ENCODE results near the gene PKN2. TPM values are rescaled to one million over a fixed set of nuclear protein-coding genes. Genes with fewer than 3 reads are reported as not detected.
"Not testable (repeated sequence)": the region's sequence is repeated elsewhere in the genome, so short reads cannot be mapped to it uniquely, and the experiment has no call there.

Gene PKN2
- total RNA-seq, 1 donor from 2014 or later: 37.5 TPM

DNA sequence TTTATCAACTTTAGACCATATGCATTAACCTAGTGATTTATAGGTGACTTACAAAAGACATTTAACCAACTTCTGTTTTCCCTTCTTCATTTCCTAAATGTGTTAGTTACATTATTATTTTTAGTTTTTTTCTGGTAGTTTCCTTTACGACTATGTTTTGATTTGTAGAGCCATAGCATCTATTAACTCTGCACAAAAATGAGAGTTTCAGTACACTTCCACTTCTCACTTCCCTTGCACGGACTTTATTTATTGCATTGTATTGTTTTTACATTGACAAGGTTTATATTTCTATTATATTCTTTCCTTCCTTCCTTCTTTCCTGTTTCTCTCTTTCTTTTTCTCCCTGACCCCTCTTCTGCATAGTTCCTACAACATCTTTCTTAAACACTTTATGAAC is 14.7 kb downstream of the PKN2 start:
- H3K27me3 ChIP-seq (ENCODE audit: insufficient read depth, low read length): no peaks in the 10 kb centered on the region
- Mint-ChIP-seq H3K9me3 (ENCODE audit: unreplicated experiment) (no peaks in the 10 kb centered on the region), H3K27me3 (ENCODE audit: low read depth, unreplicated experiment) (no peaks in the 10 kb centered on the region), H3K36me3 (ENCODE audit: low read depth, unreplicated experiment) (peaks cover 7% of the 10 kb centered on the region), H3K27ac (ENCODE audit: unreplicated experiment) (no peak overlapping the region), H3K4me1 (ENCODE audit: low read depth, unreplicated experiment) (peaks cover 35% of the 10 kb centered on the region), H3K4me3 (ENCODE audit: unreplicated experiment) (no peak overlapping the region)
- TF ChIP-seq, protein P1, sequence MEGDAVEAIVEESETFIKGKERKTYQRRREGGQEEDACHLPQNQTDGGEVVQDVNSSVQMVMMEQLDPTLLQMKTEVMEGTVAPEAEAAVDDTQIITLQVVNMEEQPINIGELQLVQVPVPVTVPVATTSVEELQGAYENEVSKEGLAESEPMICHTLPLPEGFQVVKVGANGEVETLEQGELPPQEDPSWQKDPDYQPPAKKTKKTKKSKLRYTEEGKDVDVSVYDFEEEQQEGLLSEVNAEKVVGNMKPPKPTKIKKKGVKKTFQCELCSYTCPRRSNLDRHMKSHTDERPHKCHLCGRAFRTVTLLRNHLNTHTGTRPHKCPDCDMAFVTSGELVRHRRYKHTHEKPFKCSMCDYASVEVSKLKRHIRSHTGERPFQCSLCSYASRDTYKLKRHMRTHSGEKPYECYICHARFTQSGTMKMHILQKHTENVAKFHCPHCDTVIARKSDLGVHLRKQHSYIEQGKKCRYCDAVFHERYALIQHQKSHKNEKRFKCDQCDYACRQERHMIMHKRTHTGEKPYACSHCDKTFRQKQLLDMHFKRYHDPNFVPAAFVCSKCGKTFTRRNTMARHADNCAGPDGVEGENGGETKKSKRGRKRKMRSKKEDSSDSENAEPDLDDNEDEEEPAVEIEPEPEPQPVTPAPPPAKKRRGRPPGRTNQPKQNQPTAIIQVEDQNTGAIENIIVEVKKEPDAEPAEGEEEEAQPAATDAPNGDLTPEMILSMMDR (IDR thresholded peaks at IDR 0.05; ENCODE audit: insufficient read depth, low read depth, low read length): no peak
- TF ChIP-seq EZH2 (IDR thresholded peaks at IDR 0.05; ENCODE audit: insufficient read depth, low read length): no peak
- H3K9ac ChIP-seq (ENCODE audit: low read length): no peak overlapping the region
- H3K79me2 ChIP-seq (ENCODE audit: insufficient read depth, low read length): peaks cover 95% of the 10 kb centered on the region
- H3K4me2 ChIP-seq (ENCODE audit: low read length): no peak overlapping the region
- no peak overlapping the region for H2AFZ ChIP-seq (ENCODE audit: low read depth, low read length)
- peaks cover 24% of the 10 kb centered on the region for H4K20me1 ChIP-seq (ENCODE audit: insufficient read depth, low read length)
- peaks cover 24% of the 10 kb centered on the region for H3K4me1 ChIP-seq (ENCODE audit: insufficient read depth, low read length)
- no peaks in the 10 kb centered on the region for H3K9me3 ChIP-seq (ENCODE audit: insufficient read depth, low read depth, low read length)
- no peak overlapping the region for H3K4me3 ChIP-seq (ENCODE audit: insufficient read depth, low read depth, low read length)
- no peaks in the 10 kb centered on the region for H3K36me3 ChIP-seq (ENCODE audit: insufficient read depth, low read length)
- H3K27ac ChIP-seq (ENCODE audit: low read depth, low read length): no peak overlapping the region
- FAIRE-seq: no peak
- no peak for DNase-seq (ENCODE audit: low read depth)

DNA sequence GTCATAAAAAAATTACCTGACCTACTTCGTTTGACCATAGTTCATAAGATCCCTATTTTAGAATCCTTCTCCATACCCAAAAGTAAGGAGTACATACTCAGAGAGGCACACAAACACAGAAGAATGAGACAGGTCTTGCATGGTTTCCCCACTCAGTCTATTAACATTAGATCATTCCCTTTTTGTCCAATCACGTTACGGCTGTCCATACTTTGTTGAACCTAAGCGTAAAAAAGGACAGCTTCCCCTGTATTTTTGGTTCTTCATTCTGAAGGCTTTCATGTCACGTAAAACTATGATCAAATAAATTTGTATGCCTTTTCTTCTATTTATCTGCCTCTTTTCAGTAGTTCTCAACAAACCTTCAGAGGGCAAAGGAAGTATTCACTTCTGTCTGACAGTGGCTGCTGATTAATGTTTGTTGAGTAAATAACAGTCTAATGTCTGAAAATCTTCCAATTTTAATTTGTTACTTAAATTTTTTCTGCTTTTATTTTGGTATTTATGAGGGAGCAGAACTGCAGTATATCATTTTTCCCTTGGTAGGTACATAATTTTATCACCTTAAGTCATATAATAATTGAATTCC is 16.4 kb downstream of the PKN2 start:
- no peak overlapping the region for H3K4me3 ChIP-seq (ENCODE audit: insufficient read depth, low read depth, low read length)
- DNase-seq (ENCODE audit: low read depth) (no peak), FAIRE-seq (no peak)
- no peaks in the 10 kb centered on the region for H3K9me3 ChIP-seq (ENCODE audit: insufficient read depth, low read depth, low read length)
- H3K9ac ChIP-seq (ENCODE audit: low read length): no peak overlapping the region
- no peak overlapping the region for H2AFZ ChIP-seq (ENCODE audit: low read depth, low read length)
- peaks cover 7% of the 10 kb centered on the region for H3K36me3 Mint-ChIP-seq (ENCODE audit: low read depth, unreplicated experiment)
- H4K20me1 ChIP-seq (ENCODE audit: insufficient read depth, low read length): peaks cover 24% of the 10 kb centered on the region
- H3K79me2 ChIP-seq (ENCODE audit: insufficient read depth, low read length): peaks cover 94% of the 10 kb centered on the region
- no peaks in the 10 kb centered on the region for H3K9me3 Mint-ChIP-seq (ENCODE audit: unreplicated experiment)
- peaks cover 19% of the 10 kb centered on the region for H3K4me1 ChIP-seq (ENCODE audit: insufficient read depth, low read length)
- H3K4me3 Mint-ChIP-seq (ENCODE audit: unreplicated experiment): no peak overlapping the region
- H3K4me2 ChIP-seq (ENCODE audit: low read length): no peak overlapping the region
- H3K27ac ChIP-seq (ENCODE audit: low read depth, low read length): no peak overlapping the region
- no peaks in the 10 kb centered on the region for H3K36me3 ChIP-seq (ENCODE audit: insufficient read depth, low read length)
- no peak for TF ChIP-seq EZH2 (IDR thresholded peaks at IDR 0.05; ENCODE audit: insufficient read depth, low read length)
- TF ChIP-seq, protein P1 (IDR thresholded peaks at IDR 0.05; ENCODE audit: insufficient read depth, low read depth, low read length): no peak
- H3K4me1 Mint-ChIP-seq (ENCODE audit: low read depth, unreplicated experiment): peaks cover 29% of the 10 kb centered on the region
- H3K27me3 Mint-ChIP-seq (ENCODE audit: low read depth, unreplicated experiment): no peaks in the 10 kb centered on the region
- H3K27ac Mint-ChIP-seq (ENCODE audit: unreplicated experiment): no peak overlapping the region
- H3K27me3 ChIP-seq (ENCODE audit: insufficient read depth, low read length): no peaks in the 10 kb centered on the region

DNA sequence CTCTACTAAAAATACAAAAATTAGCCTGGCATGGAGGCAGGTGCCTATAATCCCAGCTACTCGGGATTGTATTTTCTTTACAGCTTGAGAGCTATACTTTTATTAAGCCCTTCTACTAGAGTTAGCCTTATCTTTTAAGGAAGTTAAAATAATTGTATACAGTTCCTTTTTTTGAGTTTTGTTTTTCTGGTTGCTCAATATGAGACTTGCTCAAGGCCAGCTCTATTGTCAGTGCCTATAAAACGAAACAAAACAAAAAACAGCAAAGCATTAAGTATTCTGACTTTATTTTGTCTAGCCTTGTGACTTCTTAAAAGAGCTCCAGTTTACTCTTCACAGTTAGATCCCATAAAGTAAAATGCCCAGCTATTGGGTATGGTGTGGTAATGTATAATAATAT is 17.2 kb downstream of the PKN2 start:
- Histone ChIP-seq H3K9me3 (ENCODE audit: insufficient read depth, low read depth, low read length) (no peaks in the 10 kb centered on the region), H3K36me3 (ENCODE audit: insufficient read depth, low read length) (no peaks in the 10 kb centered on the region), H4K20me1 (ENCODE audit: insufficient read depth, low read length) (peaks cover 24% of the 10 kb centered on the region), H3K4me2 (ENCODE audit: low read length) (no peak overlapping the region), H3K27me3 (ENCODE audit: insufficient read depth, low read length) (no peaks in the 10 kb centered on the region), H3K4me1 (ENCODE audit: insufficient read depth, low read length) (peaks cover 17% of the 10 kb centered on the region), H3K79me2 (ENCODE audit: insufficient read depth, low read length) (peaks cover 91% of the 10 kb centered on the region), H3K27ac (ENCODE audit: low read depth, low read length) (no peak overlapping the region), H2AFZ (ENCODE audit: low read depth, low read length) (no peak overlapping the region), H3K9ac (ENCODE audit: low read length) (no peak overlapping the region), H3K4me3 (ENCODE audit: insufficient read depth, low read depth, low read length) (no peak overlapping the region)
- no peak for TF ChIP-seq EZH2 (IDR thresholded peaks at IDR 0.05; ENCODE audit: insufficient read depth, low read length)
- TF ChIP-seq, protein P1 (IDR thresholded peaks at IDR 0.05; ENCODE audit: insufficient read depth, low read depth, low read length): no peak
- Mint-ChIP-seq H3K36me3 (ENCODE audit: low read depth, unreplicated experiment) (peaks cover 7% of the 10 kb centered on the region), H3K9me3 (ENCODE audit: unreplicated experiment) (no peaks in the 10 kb centered on the region), H3K4me1 (ENCODE audit: low read depth, unreplicated experiment) (peaks cover 22% of the 10 kb centered on the region), H3K4me3 (ENCODE audit: unreplicated experiment) (no peak overlapping the region), H3K27me3 (ENCODE audit: low read depth, unreplicated experiment) (no peaks in the 10 kb centered on the region), H3K27ac (ENCODE audit: unreplicated experiment) (no peak overlapping the region)
- FAIRE-seq (no peak), DNase-seq (ENCODE audit: low read depth) (no peak)

DNA sequence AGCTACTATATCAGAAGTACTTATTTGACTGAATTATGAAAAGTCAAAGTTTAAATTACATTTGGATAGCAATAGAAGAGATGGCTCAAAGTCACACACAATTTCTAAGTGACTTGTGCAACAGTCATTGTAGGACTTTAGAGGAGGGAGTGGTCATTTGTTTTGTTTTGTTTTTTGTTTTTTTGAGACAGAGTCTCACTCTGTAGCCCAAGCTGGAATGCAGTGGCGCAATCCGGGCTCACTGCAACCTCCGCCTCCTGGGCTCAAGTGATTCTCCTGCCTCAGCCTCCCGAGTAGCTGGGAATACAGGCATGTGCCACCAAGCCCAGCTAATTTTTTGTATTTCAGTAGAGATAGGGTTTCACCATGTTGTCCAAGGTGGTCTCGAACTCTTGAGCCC is 17.7 kb downstream of the PKN2 start:
- not testable (repeated sequence) for H3K27me3 Mint-ChIP-seq (ENCODE audit: low read depth, unreplicated experiment); H3K4me3 ChIP-seq (ENCODE audit: insufficient read depth, low read depth, low read length); H2AFZ ChIP-seq (ENCODE audit: low read depth, low read length); H3K9me3 ChIP-seq (ENCODE audit: insufficient read depth, low read depth, low read length); H3K36me3 ChIP-seq (ENCODE audit: insufficient read depth, low read length); H3K36me3 Mint-ChIP-seq (ENCODE audit: low read depth, unreplicated experiment); H3K9ac ChIP-seq (ENCODE audit: low read length); H3K27ac ChIP-seq (ENCODE audit: low read depth, low read length); FAIRE-seq; H3K4me2 ChIP-seq (ENCODE audit: low read length); H3K27me3 ChIP-seq (ENCODE audit: insufficient read depth, low read length); H3K4me3 Mint-ChIP-seq (ENCODE audit: unreplicated experiment); H3K9me3 Mint-ChIP-seq (ENCODE audit: unreplicated experiment); H3K27ac Mint-ChIP-seq (ENCODE audit: unreplicated experiment); DNase-seq (ENCODE audit: low read depth)
- peaks cover 16% of the 10 kb centered on the region for H3K4me1 Mint-ChIP-seq (ENCODE audit: low read depth, unreplicated experiment)
- peaks cover 91% of the 10 kb centered on the region for H3K79me2 ChIP-seq (ENCODE audit: insufficient read depth, low read length)
- peaks cover 26% of the 10 kb centered on the region for H4K20me1 ChIP-seq (ENCODE audit: insufficient read depth, low read length)
- H3K4me1 ChIP-seq (ENCODE audit: insufficient read depth, low read length): peaks cover 14% of the 10 kb centered on the region

Measured in astrocyte (in vitro differentiated cells and primary cell).